Neural progenitor cell (in vitro differentiated cells): ENCODE data around the gene CRCP.

ENCODE experiments used
- EZH2 ChIP-seq: fragments of 200-600 bp; sonication (generic); IDR thresholded peaks from 2 replicates; pipeline ENCODE4 v1.6.1; 2017; ENCODE audit warnings: antibody characterized with exemption, mild to moderate bottlenecking, moderate library complexity
- EZH2phosphoT487 ChIP-seq: fragments of 200-600 bp; sonication (generic); IDR thresholded peaks from 2 replicates; pipeline ENCODE4 v1.6.1; 2017; ENCODE audit warnings: antibody characterized with exemption
- TF ChIP-seq, protein P1 (sequence below): fragments of 200-600 bp; sonication (generic); IDR thresholded peaks from 2 replicates; pipeline ENCODE4 v1.5.1; 2017; ENCODE audit warnings: antibody characterized with exemption, mild to moderate bottlenecking

DNA sequence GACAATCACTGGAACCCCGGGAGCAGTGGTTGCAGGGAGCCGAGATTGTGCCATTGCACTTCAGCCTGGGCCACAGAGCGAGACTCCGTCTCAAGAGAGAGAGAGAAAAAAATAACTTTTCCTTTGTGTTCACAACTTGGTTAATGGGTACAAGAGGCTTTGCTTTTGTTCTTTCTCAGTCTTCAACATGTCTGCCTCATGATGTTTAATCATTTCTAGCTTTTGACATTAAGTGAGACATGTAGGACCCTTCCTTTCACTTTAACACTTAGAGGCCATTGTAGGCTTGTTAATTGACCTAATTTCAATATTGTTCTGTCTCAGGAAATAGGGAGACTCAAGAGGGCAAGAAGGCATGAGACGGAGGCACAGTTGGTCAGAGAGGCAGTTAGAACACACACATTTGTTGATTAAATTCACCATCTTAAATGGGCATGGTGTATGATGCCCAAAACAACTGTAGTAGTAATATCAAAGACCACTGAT lies 9.3 kb upstream of the CRCP start:
- no peak for TF ChIP-seq EZH2
- TF ChIP-seq, protein P1, sequence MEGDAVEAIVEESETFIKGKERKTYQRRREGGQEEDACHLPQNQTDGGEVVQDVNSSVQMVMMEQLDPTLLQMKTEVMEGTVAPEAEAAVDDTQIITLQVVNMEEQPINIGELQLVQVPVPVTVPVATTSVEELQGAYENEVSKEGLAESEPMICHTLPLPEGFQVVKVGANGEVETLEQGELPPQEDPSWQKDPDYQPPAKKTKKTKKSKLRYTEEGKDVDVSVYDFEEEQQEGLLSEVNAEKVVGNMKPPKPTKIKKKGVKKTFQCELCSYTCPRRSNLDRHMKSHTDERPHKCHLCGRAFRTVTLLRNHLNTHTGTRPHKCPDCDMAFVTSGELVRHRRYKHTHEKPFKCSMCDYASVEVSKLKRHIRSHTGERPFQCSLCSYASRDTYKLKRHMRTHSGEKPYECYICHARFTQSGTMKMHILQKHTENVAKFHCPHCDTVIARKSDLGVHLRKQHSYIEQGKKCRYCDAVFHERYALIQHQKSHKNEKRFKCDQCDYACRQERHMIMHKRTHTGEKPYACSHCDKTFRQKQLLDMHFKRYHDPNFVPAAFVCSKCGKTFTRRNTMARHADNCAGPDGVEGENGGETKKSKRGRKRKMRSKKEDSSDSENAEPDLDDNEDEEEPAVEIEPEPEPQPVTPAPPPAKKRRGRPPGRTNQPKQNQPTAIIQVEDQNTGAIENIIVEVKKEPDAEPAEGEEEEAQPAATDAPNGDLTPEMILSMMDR, result no peak
- TF ChIP-seq EZH2phosphoT487, result no peak
